Endothelial cell of umbilical vein (primary cell): ENCODE measurements around the gene LYSMD3.

Source experiments
- CTCF ChIP-seq, 2 donors: IDR thresholded peaks; 1 replicate in 1 of 2; 2 replicates in 1 of 2; pipeline ENCODE4 v1.5.1; 2011; ENCODE audit warnings: low read length in 2 of 2, mild to moderate bottlenecking in 2 of 2, moderate library complexity in 2 of 2, control low read depth in 1 of 2, inconsistent platforms in 1 of 2, low read depth in 1 of 2; ENCODE audit not compliant: insufficient read depth in 1 of 2; ENCODE audit errors: extremely low read depth in 1 of 2
- GATA2 ChIP-seq: IDR thresholded peaks from 2 replicates; pipeline ENCODE4 v1.7.0; 2011; ENCODE audit warnings: low read depth, mild to moderate bottlenecking, moderate library complexity, mixed read lengths, low read length; ENCODE audit not compliant: insufficient read length, insufficient read depth
- POLR2AphosphoS5 ChIP-seq: IDR thresholded peaks from 2 replicates; pipeline ENCODE4 v1.6.1; 2012; ENCODE audit warnings: low read depth, mild to moderate bottlenecking, control low read depth, low read length, moderate library complexity; ENCODE audit not compliant: insufficient read depth

- TF ChIP-seq CTCF (IDR thresholded peaks at IDR 0.05; ENCODE audit: extremely low read depth in 1 of 2, insufficient read depth in 1 of 2, low read depth in 1 of 2, low read length in 2 of 2) (no peak), GATA2 (no peak), POLR2AphosphoS5 (no peak)
Observed at GRCh38 chr5:90571147-90571773, 41.9 kb upstream of the LYSMD3 start.
